Activated CD8-positive, alpha-beta memory T cell treated with anti-CD3 and anti-CD28 coated beads, Interleukin-2, amount 10 ng/mL, durations not matched to agents 7 days and 5 days (primary cell): ENCODE results near the gene ATP5PO. TPM values are rescaled to one million over a fixed set of nuclear protein-coding genes. Genes with fewer than 3 reads are reported as not detected.

ENCODE experiments used
- ATAC-seq: fragments of 150-1000 bp; cut with Tn5 transposase; one replicate; pipeline ENCODE4 v1.10.0; 2021; ENCODE audit warnings: moderate library complexity
- CTCF ChIA-PET: fragments of 350-600 bp; sonication (Branson Sonifier 250); formaldehyde crosslinking; loops from one replicate; lab custom pipeline; 2021; ENCODE audit warnings: antibody characterized with exemption; lab: Charles Lee
- DNase-seq: peaks from one replicate; pipeline ENCODE4 v3.0.0-alpha.2; 2020
- H3K27ac Mint-ChIP-seq: one replicate; pipeline ENCODE4 v1.8.0; 2021; ENCODE audit warnings: mild to moderate bottlenecking, mixed read lengths
- H3K27me3 Mint-ChIP-seq: one replicate; pipeline ENCODE4 v1.8.0; 2021; ENCODE audit warnings: mixed read lengths
- H3K36me3 Mint-ChIP-seq: one replicate; pipeline ENCODE4 v1.8.0; 2021; ENCODE audit warnings: mild to moderate bottlenecking, mixed read lengths
- H3K4me1 Mint-ChIP-seq: one replicate; pipeline ENCODE4 v1.8.0; 2021; ENCODE audit warnings: mixed read lengths
- H3K4me3 Mint-ChIP-seq: one replicate; pipeline ENCODE4 v1.8.0; 2021; ENCODE audit warnings: mild to moderate bottlenecking, moderate library complexity, mixed read lengths
- H3K9me3 Mint-ChIP-seq: one replicate; pipeline ENCODE4 v1.8.0; 2022; ENCODE audit warnings: low read depth, mixed read lengths
- total RNA-seq, 2 experiments: library from RNA; stranded (reverse); gene quantifications; one replicate each; pipeline ENCODE4 v1.2.3, GENCODE V29; 2021

The ATP5PO gene
- total RNA-seq, 2 experiments from 2014 or later, result 186 to 205 TPM

DNA sequence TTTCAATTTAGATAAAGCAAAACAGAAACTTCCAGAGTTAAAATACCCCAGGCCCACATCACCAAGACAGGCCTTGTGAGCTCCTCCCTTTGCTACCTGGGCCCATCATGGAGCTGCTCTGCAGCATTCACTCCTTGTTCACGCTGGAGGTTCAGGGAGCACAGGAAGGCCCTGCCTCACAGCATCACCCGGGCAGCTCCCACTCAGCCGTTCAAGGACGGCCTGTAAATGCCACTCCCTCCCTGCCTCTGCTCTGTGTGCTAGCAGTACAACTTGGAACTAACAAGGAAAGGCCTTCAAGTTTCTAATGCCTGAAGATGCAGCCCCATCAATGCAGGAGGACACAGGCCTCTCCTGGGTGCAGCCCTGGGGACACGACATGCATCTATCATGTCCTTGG, 11.6 kb downstream of the ATP5PO start:
- Mint-ChIP-seq H3K27me3 (no peaks in the 10 kb centered on the region), H3K27ac (no peak overlapping the region), H3K4me1 (peaks cover 17% of the 10 kb centered on the region), H3K36me3 (peaks cover 57% of the 10 kb centered on the region), H3K9me3 (no peaks in the 10 kb centered on the region), H3K4me3 (no peak overlapping the region)
- CTCF ChIA-PET, result interaction anchor here (1.3 kb wide), 1 partner anchor 9 kb away, joined by 3 read pairs; no protein-coding TSS in a partner anchor
- DNase-seq (no peak), ATAC-seq (no peak)

DNA sequence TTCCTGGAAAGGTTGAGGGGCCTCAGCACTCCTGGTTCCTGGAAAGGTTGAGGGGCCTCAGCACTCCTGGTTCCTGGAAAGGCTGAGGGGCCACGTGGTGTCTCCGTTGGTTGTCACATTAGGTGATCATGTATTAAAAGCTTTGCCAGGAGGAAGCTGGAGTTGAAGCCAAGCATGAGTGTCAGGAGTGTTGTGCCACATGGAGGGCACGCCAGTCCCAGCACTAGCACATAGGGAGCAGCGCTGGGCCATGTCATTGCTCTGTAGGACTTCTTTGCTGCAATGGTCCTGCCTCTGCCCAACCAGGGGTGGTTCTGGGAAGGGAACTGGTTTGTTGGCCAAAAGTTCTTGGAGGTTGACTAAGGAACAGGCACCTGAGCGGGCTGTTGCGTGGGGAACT, 13.3 kb downstream of the ATP5PO start:
- H3K4me1 Mint-ChIP-seq, result peaks cover 17% of the 10 kb centered on the region
- H3K36me3 Mint-ChIP-seq, result peaks cover 44% of the 10 kb centered on the region
- no peak overlapping the region for H3K4me3 Mint-ChIP-seq
- no peak for ATAC-seq
- no peaks in the 10 kb centered on the region for H3K27me3 Mint-ChIP-seq
- H3K27ac Mint-ChIP-seq, result no peak overlapping the region
- no peaks in the 10 kb centered on the region for H3K9me3 Mint-ChIP-seq
- no peak for DNase-seq
- CTCF ChIA-PET, result interaction anchor here (1.0 to 1.8 kb wide), 2 partner anchors 10 to 188 kb away, joined by 3 to 5 read pairs; no protein-coding TSS in a partner anchor

GRCh38 chr21:33901412-33902288, 14.0 kb downstream of the ATP5PO start:
- DNase-seq (peak; percentile 44), ATAC-seq (peak; percentile 30)
- Mint-ChIP-seq H3K27ac (peak overlapping the region; percentile 12), H3K27me3 (no peaks in the 10 kb centered on the region), H3K4me3 (no peak overlapping the region), H3K36me3 (peaks cover 39% of the 10 kb centered on the region), H3K4me1 (peaks cover 17% of the 10 kb centered on the region), H3K9me3 (no peaks in the 10 kb centered on the region)
- CTCF ChIA-PET, result interaction anchor here (1.0 to 1.8 kb wide), 2 partner anchors 10 to 189 kb away, joined by 3 to 5 read pairs; no protein-coding TSS in a partner anchor

DNA sequence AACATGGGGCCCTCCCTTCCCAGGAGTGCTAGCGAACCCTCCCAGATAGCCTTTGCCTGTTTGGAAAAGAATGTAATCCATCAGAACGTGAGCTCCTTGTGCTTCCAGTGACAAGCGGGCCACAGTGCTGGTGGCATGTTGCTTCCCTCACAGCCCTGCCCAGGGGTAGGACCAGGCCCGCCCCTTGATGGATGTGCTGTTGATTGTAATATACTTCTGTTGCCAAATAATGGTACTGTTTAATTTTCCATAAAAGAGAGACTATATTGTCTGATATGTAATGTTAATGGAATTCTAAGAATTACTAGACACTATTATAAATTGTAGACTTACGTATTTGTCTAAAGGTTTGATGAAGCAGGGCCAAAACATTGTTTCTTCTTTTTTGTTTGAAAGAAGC, 16.4 kb downstream of the ATP5PO start:
- no peaks in the 10 kb centered on the region for H3K9me3 Mint-ChIP-seq
- DNase-seq, result no peak
- peaks cover 29% of the 10 kb centered on the region for H3K4me1 Mint-ChIP-seq
- peaks cover 23% of the 10 kb centered on the region for H3K36me3 Mint-ChIP-seq
- CTCF ChIA-PET, result interaction anchor here (1.2 kb wide), 1 partner anchor 234 kb away, joined by 3 read pairs; no protein-coding TSS in a partner anchor
- H3K4me3 Mint-ChIP-seq, result no peak overlapping the region
- H3K27ac Mint-ChIP-seq, result no peak overlapping the region
- H3K27me3 Mint-ChIP-seq, result peaks cover 14% of the 10 kb centered on the region
- no peak for ATAC-seq

DNA sequence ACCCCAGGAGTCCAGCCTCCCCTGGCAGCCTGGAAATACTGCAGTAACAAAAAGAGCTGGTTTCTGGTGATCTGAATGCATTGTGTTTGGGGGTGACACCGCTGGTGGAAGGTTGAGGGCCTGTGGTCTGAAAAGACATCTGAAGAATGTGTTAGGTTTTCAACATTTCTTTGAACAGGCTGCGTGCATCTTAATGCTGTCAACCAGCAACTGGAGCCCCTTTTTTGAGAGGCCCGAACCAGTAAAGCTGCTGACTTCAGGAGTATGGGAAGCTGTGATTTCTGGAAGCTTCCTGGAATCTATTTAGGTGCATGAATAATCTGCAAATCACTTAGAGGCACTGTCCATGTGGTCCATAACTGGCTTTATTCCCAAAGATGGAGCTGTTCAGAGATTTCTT, 17.0 kb downstream of the ATP5PO start:
- peaks cover 22% of the 10 kb centered on the region for H3K36me3 Mint-ChIP-seq
- CTCF ChIA-PET, result interaction anchor here (1.2 kb wide), 1 partner anchor 234 kb away, joined by 3 read pairs; no protein-coding TSS in a partner anchor
- H3K4me1 Mint-ChIP-seq, result peaks cover 29% of the 10 kb centered on the region
- H3K4me3 Mint-ChIP-seq, result no peak overlapping the region
- H3K27me3 Mint-ChIP-seq, result peaks cover 18% of the 10 kb centered on the region
- no peak for ATAC-seq
- DNase-seq, result no peak
- no peaks in the 10 kb centered on the region for H3K9me3 Mint-ChIP-seq
- H3K27ac Mint-ChIP-seq, result no peak overlapping the region

- CTCF ChIA-PET, result interaction anchor here (1.1 kb wide), 1 partner anchor 17 kb away, joined by 4 read pairs; the partner anchor contains the start of gene ATP5PO
- Mint-ChIP-seq H3K9me3 (no peaks in the 10 kb centered on the region), H3K27ac (no peak overlapping the region), H3K36me3 (peaks cover 13% of the 10 kb centered on the region), H3K4me3 (no peak overlapping the region), H3K4me1 (peaks cover 27% of the 10 kb centered on the region), H3K27me3 (peaks cover 18% of the 10 kb centered on the region)
- ATAC-seq, result no peak
- DNase-seq, result no peak
Measured at GRCh38 chr21:33897739-33898138, 17.9 kb downstream of the ATP5PO start.

DNA sequence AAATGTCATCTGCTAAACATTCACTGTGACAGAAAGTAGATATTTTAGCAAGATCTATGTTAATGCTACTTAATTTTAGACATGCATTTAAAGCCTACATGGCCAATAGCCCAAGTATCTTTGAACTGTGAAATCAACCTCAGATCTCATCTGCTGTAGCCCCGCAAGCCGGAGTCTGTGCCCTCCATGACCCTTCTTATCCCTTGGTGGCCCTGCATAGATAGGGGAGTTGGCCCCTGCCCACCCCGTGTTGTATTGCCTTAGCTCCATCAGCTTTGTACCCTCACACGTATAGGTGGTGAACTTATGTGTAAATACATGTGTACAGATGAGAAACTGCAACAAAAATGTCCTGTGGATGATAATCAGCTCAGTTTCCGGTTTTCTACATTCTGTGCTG, 18.5 kb downstream of the ATP5PO start:
- Mint-ChIP-seq H3K27ac (no peak overlapping the region), H3K36me3 (peaks cover 8% of the 10 kb centered on the region), H3K27me3 (peaks cover 18% of the 10 kb centered on the region), H3K4me3 (no peak overlapping the region), H3K9me3 (no peaks in the 10 kb centered on the region), H3K4me1 (peaks cover 21% of the 10 kb centered on the region)
- no peak for ATAC-seq
- DNase-seq, result no peak
- CTCF ChIA-PET, result interaction anchor here (1.1 kb wide), 1 partner anchor 18 kb away, joined by 4 read pairs; the partner anchor contains the start of gene ATP5PO

DNA sequence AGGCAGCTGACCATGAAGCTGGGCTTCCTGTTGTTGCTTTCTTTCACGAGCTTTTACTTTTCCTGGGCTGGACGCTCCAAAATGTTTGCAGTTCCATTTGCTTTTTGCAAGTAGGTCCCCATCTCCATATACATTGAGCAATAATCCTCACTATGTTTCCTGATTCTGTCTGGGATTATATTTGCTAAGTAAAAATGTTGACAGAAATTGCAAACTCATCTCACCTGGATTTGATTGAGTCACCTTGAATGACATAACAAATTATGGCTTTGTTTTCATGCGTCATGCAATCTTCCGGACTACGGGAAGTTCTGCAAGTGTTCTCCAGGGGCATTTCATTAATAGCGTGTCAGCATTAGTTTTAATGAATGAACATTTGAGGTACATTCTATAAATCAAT, 18.9 kb downstream of the ATP5PO start:
- H3K27ac Mint-ChIP-seq, result no peak overlapping the region
- H3K4me3 Mint-ChIP-seq, result no peak overlapping the region
- peaks cover 17% of the 10 kb centered on the region for H3K4me1 Mint-ChIP-seq
- DNase-seq, result no peak
- CTCF ChIA-PET, result interaction anchor here (1.1 kb wide), 1 partner anchor 18 kb away, joined by 4 read pairs; the partner anchor contains the start of gene ATP5PO
- H3K36me3 Mint-ChIP-seq, result peaks cover 5% of the 10 kb centered on the region
- peaks cover 18% of the 10 kb centered on the region for H3K27me3 Mint-ChIP-seq
- ATAC-seq, result no peak
- no peaks in the 10 kb centered on the region for H3K9me3 Mint-ChIP-seq

DNA sequence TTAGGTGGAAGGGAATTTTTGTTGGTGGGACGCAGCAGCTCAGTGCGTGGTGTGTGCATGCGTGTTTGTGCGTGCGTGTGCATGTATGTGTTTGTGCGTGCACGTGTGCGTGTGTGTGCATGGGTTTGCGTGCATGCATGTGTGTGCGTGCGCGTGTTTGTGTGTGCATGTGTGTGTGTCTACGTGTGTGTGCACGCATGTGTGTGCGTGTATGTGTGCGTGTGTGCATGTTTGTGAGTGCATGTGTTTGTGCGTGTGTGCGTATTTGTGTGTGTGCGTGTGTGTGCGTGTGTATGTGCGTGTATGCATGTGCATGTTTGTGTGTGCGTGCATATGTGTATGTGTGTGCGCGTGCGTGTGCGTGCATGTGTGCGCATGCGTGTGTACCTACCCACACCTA, 20.2 kb downstream of the ATP5PO start:
- peaks cover 1% of the 10 kb centered on the region for H3K36me3 Mint-ChIP-seq
- ATAC-seq (no peak), DNase-seq (no peak)
- peaks cover 18% of the 10 kb centered on the region for H3K27me3 Mint-ChIP-seq
- no peak overlapping the region for H3K4me3 Mint-ChIP-seq
- no peaks in the 10 kb centered on the region for H3K9me3 Mint-ChIP-seq
- CTCF ChIA-PET, result interaction anchor here (0.9 kb wide), 1 partner anchor 8 kb away, joined by 3 read pairs; no protein-coding TSS in a partner anchor
- peaks cover 12% of the 10 kb centered on the region for H3K4me1 Mint-ChIP-seq
- H3K27ac Mint-ChIP-seq, result no peak overlapping the region

GRCh38 chr21:33894736-33895288, 20.8 kb downstream of the ATP5PO start:
- Mint-ChIP-seq H3K27me3 (peaks cover 18% of the 10 kb centered on the region), H3K27ac (no peak overlapping the region)

DNA sequence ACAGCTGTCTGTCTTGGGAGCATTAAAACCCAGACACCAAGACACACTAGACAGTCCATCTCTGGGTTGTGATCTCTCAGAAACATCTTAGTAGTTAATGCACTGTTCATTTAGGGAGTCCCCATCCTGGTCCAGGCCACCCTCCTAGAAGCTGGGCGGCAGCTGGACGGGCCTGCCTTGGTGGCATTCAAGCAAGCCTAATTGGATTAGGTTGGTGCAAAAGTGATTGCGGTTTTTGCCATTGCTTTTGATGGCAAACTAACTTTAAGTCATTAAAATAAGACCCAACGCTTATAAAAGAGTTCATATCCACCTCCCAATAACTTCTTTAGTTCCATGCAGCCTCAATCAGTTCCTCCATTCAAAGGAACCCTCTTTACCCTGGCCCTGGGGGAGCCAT, 21.7 kb downstream of the ATP5PO start:
- no peak overlapping the region for H3K4me3 Mint-ChIP-seq
- ATAC-seq (no peak), DNase-seq (no peak)
- no peak overlapping the region for H3K27ac Mint-ChIP-seq
- peaks cover 18% of the 10 kb centered on the region for H3K27me3 Mint-ChIP-seq
- H3K36me3 Mint-ChIP-seq, result no peaks in the 10 kb centered on the region
- H3K9me3 Mint-ChIP-seq, result no peaks in the 10 kb centered on the region
- CTCF ChIA-PET, result no interaction called here
- H3K4me1 Mint-ChIP-seq, result peaks cover 12% of the 10 kb centered on the region

More at GRCh38 chr21:33894736-33895288, 20.8 kb downstream of the ATP5PO start:
- Mint-ChIP-seq H3K4me3 (peak overlapping the region; percentile 27), H3K36me3 (peaks cover 1% of the 10 kb centered on the region), H3K4me1 (peaks cover 12% of the 10 kb centered on the region), H3K9me3 (no peaks in the 10 kb centered on the region)
- CTCF ChIA-PET, result interaction anchor here (0.6 to 0.9 kb wide), 2 partner anchors 9 to 29 kb away, joined by 3 read pairs; no protein-coding TSS in a partner anchor
- DNase-seq (peak; percentile 64), ATAC-seq (peak; percentile 76)

DNA sequence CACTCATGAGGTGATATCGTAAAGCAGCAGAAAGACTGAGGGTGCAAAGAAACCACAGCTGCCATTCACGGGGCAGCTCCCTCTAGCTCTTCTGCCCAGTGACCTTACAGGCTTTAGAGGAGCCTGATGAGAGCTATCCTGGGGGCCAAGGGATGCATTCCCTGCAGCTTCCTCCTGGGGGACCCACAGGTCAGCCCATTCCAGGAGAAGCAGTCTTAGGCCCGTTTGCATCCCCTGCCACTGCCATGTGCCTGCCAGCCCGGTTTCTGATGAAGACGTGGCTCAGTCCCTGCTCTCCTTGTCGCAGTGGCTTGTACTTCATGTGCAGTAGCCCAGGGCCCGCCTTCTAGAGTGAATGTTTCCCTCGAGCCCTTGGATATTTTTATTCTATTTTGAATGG, 22.8 kb downstream of the ATP5PO start:
- CTCF ChIA-PET, result no interaction called here
- no peak overlapping the region for H3K27ac Mint-ChIP-seq
- ATAC-seq (no peak), DNase-seq (no peak)
- peaks cover 18% of the 10 kb centered on the region for H3K27me3 Mint-ChIP-seq
- H3K9me3 Mint-ChIP-seq, result no peaks in the 10 kb centered on the region
- H3K36me3 Mint-ChIP-seq, result no peaks in the 10 kb centered on the region
- H3K4me3 Mint-ChIP-seq, result no peak overlapping the region
- H3K4me1 Mint-ChIP-seq, result peaks cover 12% of the 10 kb centered on the region

- Mint-ChIP-seq H3K9me3 (no peaks in the 10 kb centered on the region), H3K4me3 (no peak overlapping the region), H3K27me3 (peaks cover 13% of the 10 kb centered on the region), H3K27ac (no peak overlapping the region), H3K36me3 (no peaks in the 10 kb centered on the region), H3K4me1 (peaks cover 7% of the 10 kb centered on the region)
- ATAC-seq, result no peak
- no peak for DNase-seq
- CTCF ChIA-PET, result no interaction called here
Measured at GRCh38 chr21:33890187-33890586, 25.4 kb downstream of the ATP5PO start.
